Astrocyte (in vitro differentiated cells and primary cell): ENCODE results near the gene ADM5.

ENCODE experiments used
- EZH2 ChIP-seq: IDR thresholded peaks from 2 replicates; pipeline ENCODE4 v1.6.1; 2012; ENCODE audit warnings: mild to moderate bottlenecking, low read length, inconsistent platforms; ENCODE audit not compliant: insufficient read depth
- TF ChIP-seq, protein P1 (sequence below): IDR thresholded peaks from 2 replicates; pipeline ENCODE4 v1.5.1; 2011; ENCODE audit warnings: low read depth, mild to moderate bottlenecking, inconsistent platforms, low read length, moderate library complexity; ENCODE audit not compliant: insufficient read depth

DNA sequence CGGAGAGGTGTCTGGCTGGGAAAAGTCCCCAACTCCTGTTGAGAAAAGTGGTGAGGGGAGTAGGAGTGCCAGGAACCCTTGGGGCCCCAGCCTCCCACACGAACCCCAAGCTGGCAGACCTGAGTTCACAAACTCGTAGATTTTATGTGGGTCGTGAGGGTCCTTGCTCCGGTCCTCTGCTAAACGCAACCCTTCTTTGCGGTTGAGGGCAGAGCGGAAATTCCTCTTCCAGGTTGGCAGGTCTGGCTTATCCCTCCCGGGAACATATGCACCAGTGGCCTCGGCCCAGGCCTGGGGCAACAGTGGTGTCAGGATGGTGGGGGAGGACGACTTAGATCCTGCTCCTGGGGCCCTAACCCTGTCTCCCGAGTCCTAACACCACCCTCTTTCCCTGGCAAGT lies 26.2 kb upstream of the ADM5 start:
- TF ChIP-seq, protein P1, sequence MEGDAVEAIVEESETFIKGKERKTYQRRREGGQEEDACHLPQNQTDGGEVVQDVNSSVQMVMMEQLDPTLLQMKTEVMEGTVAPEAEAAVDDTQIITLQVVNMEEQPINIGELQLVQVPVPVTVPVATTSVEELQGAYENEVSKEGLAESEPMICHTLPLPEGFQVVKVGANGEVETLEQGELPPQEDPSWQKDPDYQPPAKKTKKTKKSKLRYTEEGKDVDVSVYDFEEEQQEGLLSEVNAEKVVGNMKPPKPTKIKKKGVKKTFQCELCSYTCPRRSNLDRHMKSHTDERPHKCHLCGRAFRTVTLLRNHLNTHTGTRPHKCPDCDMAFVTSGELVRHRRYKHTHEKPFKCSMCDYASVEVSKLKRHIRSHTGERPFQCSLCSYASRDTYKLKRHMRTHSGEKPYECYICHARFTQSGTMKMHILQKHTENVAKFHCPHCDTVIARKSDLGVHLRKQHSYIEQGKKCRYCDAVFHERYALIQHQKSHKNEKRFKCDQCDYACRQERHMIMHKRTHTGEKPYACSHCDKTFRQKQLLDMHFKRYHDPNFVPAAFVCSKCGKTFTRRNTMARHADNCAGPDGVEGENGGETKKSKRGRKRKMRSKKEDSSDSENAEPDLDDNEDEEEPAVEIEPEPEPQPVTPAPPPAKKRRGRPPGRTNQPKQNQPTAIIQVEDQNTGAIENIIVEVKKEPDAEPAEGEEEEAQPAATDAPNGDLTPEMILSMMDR, result no peak
- no peak for TF ChIP-seq EZH2
